Central memory CD8-positive, alpha-beta T cell (primary cell): ENCODE data around the gene HBM.
"Not testable (repeated sequence)": the region's sequence is repeated elsewhere in the genome, so short reads cannot be mapped to it uniquely, and the experiment has no call there.

ENCODE experiments used
- ATAC-seq: fragments of 150-1000 bp; cut with Tn5 transposase; replicated peaks from 2 replicates; pipeline ENCODE4 v1.10.0; 2022; ENCODE audit warnings: mild to moderate bottlenecking, moderate FRiP score, moderate number of reproducible peaks; ENCODE audit not compliant: poor library complexity, severe bottlenecking; ENCODE audit errors: extremely low read depth
- DNase-seq, 2 donors: peaks; one replicate each; pipeline ENCODE4 v3.0.0; 2021; ENCODE audit warnings: low spot score in 2 of 2
- H3K27ac Mint-ChIP-seq: one replicate; pipeline ENCODE4 v1.8.0; 2022; ENCODE audit warnings: low read depth, mild to moderate bottlenecking, moderate library complexity, mixed read lengths
- H3K27me3 Mint-ChIP-seq: one replicate; pipeline ENCODE4 v1.8.0; 2022; ENCODE audit warnings: mixed read lengths
- H3K36me3 Mint-ChIP-seq: one replicate; pipeline ENCODE4 v1.8.0; 2022; ENCODE audit warnings: mild to moderate bottlenecking, moderate library complexity, mixed read lengths; ENCODE audit not compliant: insufficient read depth
- H3K4me1 Mint-ChIP-seq: one replicate; pipeline ENCODE4 v1.8.0; 2022; ENCODE audit warnings: mixed read lengths
- H3K4me3 Mint-ChIP-seq: one replicate; pipeline ENCODE4 v1.8.0; 2022; ENCODE audit warnings: mild to moderate bottlenecking, moderate library complexity, mixed read lengths
- H3K9me3 Mint-ChIP-seq: one replicate; pipeline ENCODE4 v1.8.0; 2022; ENCODE audit warnings: mixed read lengths

HBM gene

DNA sequence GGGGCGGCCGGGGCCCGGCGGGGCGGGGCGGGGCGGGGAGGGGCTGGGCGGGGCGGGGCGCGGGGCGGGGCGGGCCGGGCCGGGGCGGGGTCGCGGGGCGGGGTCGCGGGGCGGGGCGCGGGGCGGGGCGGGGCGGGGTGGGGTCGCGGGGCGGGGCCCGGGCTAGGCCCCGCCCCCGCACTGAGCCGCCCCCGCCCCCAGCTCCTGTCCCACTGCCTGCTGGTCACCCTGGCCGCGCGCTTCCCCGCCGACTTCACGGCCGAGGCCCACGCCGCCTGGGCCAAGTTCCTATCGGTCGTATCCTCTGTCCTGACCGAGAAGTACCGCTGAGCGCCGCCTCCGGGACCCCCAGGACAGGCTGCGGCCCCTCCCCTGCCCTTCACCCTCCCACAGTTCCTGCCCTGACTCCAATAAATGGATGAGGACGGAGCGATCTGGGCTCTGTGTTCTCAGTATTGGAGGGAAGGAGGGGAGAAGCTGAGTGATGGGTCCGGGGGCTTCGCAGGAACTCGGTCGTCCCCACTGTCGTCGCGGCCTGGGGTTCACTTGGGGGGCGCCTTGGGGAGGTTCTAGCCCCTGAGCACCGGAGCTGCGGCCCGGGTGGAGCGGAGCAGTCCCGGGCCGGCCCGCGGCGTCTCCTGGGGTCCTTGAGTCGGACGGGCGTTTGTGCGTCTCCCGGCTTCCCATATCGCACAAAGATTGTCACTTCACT lies 795 bp upstream of the HBM start:
- H3K4me1 Mint-ChIP-seq: no peaks in the 10 kb centered on the region
- no peaks in the 10 kb centered on the region for H3K9me3 Mint-ChIP-seq
- DNase-seq (no peak), ATAC-seq (no peak)
- H3K36me3 Mint-ChIP-seq: peaks cover 5% of the 10 kb centered on the region
- H3K27me3 Mint-ChIP-seq: peaks cover 55% of the 10 kb centered on the region
- H3K27ac Mint-ChIP-seq: no peak overlapping the region
- peak overlapping the region; percentile 52 for H3K4me3 Mint-ChIP-seq

DNA sequence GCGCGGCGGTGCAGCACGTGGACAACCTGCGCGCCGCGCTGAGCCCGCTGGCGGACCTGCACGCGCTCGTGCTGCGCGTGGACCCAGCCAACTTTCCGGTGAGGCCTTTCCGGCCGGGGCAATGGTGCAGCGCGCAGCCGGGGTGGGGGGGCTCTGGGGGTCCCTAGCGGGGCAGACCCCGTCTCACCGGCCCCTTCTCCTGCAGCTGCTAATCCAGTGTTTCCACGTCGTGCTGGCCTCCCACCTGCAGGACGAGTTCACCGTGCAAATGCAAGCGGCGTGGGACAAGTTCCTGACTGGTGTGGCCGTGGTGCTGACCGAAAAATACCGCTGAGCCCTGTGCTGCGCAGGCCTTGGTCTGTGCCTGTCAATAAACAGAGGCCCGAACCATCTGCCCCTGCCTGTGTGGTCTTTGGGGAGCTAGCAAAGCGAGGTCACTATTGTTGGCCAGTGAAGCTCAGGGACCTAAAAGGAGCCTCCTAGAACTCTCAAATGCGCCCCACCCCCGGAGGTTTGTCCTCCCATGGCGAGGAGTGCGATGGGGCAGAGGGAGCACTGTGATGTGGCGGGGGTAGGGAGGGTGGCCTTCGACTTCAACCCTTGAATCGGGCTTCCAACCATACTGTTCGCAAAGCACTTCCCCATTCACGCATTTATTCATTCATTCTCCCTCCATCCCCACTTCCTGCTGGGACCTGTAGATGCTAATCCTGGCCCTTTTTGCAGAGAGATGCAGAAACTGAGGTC lies 770 bp downstream of the HBM start:
- DNase-seq: no peak
- Mint-ChIP-seq H3K4me3 (peak overlapping the region; percentile 57), H3K27ac (no peak overlapping the region), H3K27me3 (peaks cover 63% of the 10 kb centered on the region), H3K36me3 (peaks cover 5% of the 10 kb centered on the region), H3K9me3 (no peaks in the 10 kb centered on the region), H3K4me1 (no peaks in the 10 kb centered on the region)
- ATAC-seq: no peak

DNA sequence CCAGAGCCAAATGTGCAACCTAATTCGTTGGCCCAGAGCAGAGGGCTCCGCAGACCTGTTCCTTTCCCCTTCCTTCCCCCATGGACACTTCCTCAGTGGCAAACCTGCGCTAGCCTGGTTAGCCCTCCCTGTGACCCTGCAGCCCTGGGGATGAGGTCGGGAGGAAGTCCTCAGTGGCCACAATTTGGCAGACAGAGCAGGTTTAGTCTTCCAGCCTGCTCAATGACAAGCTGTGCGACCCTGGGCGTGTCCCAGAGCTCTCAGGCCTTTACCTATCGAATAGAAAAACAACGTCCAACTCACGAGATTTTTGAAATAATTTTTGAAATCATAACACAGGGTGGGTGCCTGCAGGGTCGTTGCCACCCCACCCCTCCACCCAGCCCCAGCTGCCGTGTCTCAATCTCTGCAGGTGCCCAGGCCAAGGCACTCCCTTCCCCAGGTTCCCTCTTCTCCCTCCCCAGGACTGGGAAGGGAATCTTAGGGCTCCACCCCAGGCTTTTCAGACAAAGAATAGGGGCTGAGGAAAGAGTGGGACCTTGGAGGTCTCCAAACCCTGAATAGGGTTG lies 1.4 kb downstream of the HBM start:
- Mint-ChIP-seq H3K27ac (no peak overlapping the region), H3K9me3 (no peaks in the 10 kb centered on the region), H3K36me3 (peaks cover 5% of the 10 kb centered on the region), H3K27me3 (peaks cover 63% of the 10 kb centered on the region), H3K4me1 (no peaks in the 10 kb centered on the region), H3K4me3 (peak overlapping the region; percentile 57)
- DNase-seq (no peak), ATAC-seq (no peak)

DNA sequence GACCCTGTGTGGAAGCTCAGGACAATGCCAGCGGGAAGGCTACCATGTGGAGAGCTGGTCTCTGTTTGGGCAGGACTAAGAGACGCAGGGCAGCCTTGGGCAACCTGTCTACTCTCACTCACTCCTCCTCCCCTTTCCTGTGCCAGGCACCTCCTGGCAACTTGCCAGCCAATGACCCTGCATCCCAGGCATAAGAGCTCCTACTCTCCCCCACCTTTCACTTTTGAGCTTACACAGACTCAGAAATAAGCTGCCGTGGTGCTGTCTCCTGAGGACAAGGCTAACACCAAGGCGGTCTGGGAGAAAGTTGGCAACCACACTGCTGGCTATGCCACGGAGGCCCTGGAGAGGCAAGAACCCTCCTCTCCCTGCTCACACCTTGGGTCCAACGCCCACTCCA lies 2.6 kb downstream of the HBM start:
- Mint-ChIP-seq H3K27me3 (peaks cover 62% of the 10 kb centered on the region), H3K36me3 (peaks cover 4% of the 10 kb centered on the region), H3K9me3 (no peaks in the 10 kb centered on the region), H3K4me3 (no peak overlapping the region), H3K4me1 (no peaks in the 10 kb centered on the region), H3K27ac (no peak overlapping the region)
- DNase-seq: no peak
- ATAC-seq: no peak

DNA sequence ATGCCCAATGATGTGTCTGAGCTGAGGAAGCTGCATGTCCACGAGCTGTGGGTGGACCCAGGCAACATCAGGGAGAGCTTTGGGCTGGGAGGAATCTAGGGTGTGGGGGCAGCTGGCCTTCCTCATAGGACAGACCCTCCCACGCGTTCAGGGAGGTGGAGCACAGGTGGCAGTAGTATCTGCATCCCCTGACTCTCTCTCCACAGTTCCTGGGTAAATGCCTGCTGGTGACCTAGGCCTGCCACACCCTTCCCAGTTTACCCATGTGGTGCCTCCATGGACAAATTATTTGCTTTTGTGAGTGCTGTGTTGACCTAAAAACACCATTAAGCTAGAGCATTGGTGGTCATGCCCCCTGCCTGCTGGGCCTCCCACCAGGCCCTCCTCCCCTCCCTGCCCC lies 3.2 kb downstream of the HBM start:
- Mint-ChIP-seq H3K9me3 (no peaks in the 10 kb centered on the region), H3K27me3 (peaks cover 67% of the 10 kb centered on the region), H3K27ac (no peak overlapping the region), H3K36me3 (peaks cover 4% of the 10 kb centered on the region), H3K4me1 (no peaks in the 10 kb centered on the region), H3K4me3 (no peak overlapping the region)
- ATAC-seq (no peak), DNase-seq (no peak)

DNA sequence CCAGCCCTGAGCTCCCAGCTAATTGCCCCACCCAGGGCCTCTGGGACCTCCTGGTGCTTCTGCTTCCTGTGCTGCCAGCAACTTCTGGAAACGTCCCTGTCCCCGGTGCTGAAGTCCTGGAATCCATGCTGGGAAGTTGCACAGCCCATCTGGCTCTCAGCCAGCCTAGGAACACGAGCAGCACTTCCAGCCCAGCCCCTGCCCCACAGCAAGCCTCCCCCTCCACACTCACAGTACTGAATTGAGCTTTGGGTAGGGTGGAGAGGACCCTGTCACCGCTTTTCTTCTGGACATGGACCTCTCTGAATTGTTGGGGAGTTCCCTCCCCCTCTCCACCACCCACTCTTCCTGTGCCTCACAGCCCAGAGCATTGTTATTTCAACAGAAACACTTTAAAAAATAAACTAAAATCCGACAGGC lies 4.3 kb downstream of the HBM start:
- H3K27me3 Mint-ChIP-seq: peaks cover 78% of the 10 kb centered on the region
- not testable (repeated sequence) for H3K36me3 Mint-ChIP-seq, ATAC-seq, DNase-seq, H3K9me3 Mint-ChIP-seq, H3K27ac Mint-ChIP-seq, H3K4me3 Mint-ChIP-seq, H3K4me1 Mint-ChIP-seq

DNA sequence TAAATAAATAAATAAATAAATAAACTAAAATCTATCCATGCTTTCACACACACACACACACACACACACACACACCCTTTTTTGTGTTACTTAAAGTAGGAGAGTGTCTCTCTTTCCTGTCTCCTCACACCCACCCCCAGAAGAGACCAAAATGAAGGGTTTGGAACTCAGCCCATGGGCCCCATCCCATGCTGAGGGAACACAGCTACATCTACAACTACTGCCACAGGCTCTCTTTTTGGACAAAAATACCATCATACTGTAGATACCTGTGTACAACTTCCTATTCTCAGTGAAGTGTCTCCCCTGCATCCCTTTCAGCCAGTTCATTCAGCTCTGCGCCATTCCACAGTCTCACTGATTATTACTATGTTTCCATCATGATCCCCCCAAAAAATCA lies 5.0 kb downstream of the HBM start:
- ATAC-seq (no peak), DNase-seq (no peak)
- peaks cover 85% of the 10 kb centered on the region for H3K27me3 Mint-ChIP-seq
- no peak overlapping the region for H3K27ac Mint-ChIP-seq
- no peaks in the 10 kb centered on the region for H3K9me3 Mint-ChIP-seq
- peaks cover 4% of the 10 kb centered on the region for H3K36me3 Mint-ChIP-seq
- H3K4me3 Mint-ChIP-seq: no peak overlapping the region
- no peaks in the 10 kb centered on the region for H3K4me1 Mint-ChIP-seq

DNA sequence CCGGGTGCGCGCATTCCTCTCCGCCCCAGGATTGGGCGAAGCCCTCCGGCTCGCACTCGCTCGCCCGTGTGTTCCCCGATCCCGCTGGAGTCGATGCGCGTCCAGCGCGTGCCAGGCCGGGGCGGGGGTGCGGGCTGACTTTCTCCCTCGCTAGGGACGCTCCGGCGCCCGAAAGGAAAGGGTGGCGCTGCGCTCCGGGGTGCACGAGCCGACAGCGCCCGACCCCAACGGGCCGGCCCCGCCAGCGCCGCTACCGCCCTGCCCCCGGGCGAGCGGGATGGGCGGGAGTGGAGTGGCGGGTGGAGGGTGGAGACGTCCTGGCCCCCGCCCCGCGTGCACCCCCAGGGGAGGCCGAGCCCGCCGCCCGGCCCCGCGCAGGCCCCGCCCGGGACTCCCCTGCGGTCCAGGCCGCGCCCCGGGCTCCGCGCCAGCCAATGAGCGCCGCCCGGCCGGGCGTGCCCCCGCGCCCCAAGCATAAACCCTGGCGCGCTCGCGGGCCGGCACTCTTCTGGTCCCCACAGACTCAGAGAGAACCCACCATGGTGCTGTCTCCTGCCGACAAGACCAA lies 6.7 kb downstream of the HBM start, which contains the start of gene HBA2:
TSS of gene HBA2 (plus strand) at position 503 of the 568 bp plus-strand sequence. CDS start at position 540, 37 bp downstream.
- DNase-seq, H3K9me3 Mint-ChIP-seq, H3K4me1 Mint-ChIP-seq, H3K27ac Mint-ChIP-seq, H3K36me3 Mint-ChIP-seq: not testable (repeated sequence)
- peaks cover 79% of the 10 kb centered on the region for H3K27me3 Mint-ChIP-seq
- ATAC-seq: peak; percentile 26
- peak within 1 kb of the TSS; percentile 32 for H3K4me3 Mint-ChIP-seq

DNA sequence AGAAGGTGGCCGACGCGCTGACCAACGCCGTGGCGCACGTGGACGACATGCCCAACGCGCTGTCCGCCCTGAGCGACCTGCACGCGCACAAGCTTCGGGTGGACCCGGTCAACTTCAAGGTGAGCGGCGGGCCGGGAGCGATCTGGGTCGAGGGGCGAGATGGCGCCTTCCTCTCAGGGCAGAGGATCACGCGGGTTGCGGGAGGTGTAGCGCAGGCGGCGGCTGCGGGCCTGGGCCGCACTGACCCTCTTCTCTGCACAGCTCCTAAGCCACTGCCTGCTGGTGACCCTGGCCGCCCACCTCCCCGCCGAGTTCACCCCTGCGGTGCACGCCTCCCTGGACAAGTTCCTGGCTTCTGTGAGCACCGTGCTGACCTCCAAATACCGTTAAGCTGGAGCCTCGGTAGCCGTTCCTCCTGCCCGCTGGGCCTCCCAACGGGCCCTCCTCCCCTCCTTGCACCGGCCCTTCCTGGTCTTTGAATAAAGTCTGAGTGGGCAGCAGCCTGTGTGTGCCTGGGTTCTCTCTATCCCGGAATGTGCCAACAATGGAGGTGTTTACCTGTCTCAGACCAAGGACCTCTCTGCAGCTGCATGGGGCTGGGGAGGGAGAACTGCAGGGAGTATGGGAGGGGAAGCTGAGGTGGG lies 7.6 kb downstream of the HBM start:
- H3K4me1 Mint-ChIP-seq, H3K9me3 Mint-ChIP-seq, H3K27ac Mint-ChIP-seq, ATAC-seq, H3K36me3 Mint-ChIP-seq, DNase-seq: not testable (repeated sequence)
- Mint-ChIP-seq H3K27me3 (peaks cover 79% of the 10 kb centered on the region), H3K4me3 (peak overlapping the region; percentile 32)

DNA sequence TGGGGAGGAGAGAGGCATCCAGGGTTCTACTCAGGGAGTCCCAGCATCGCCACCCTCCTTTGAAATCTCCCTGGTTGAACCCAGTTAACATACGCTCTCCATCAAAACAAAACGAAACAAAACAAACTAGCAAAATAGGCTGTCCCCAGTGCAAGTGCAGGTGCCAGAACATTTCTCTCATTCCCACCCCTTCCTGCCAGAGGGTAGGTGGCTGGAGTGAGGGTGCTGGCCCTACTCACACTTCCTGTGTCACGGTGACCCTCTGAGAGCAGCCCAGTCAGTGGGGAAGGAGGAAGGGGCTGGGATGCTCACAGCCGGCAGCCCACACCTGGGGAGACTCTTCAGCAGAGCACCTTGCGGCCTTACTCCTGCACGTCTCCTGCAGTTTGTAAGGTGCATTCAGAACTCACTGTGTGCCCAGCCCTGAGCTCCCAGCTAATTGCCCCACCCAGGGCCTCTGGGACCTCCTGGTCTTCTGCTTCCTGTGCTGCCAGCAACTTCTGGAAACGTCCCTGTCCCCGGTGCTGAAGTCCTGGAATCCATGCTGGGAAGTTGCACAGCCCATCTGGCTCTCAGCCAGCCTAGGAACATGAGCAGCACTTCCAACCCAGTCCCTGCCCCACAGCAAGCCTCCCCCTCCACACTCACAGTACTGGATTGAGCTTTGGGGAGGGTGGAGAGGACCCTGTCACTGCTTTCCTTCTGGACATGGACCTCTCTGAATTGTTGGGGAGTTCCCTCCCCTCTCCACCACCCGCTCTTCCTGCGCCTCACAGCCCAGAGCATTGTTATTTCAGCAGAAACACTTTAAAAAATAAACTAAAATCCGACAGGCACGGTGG lies 8.4 kb downstream of the HBM start:
- not testable (repeated sequence) for H3K36me3 Mint-ChIP-seq, H3K9me3 Mint-ChIP-seq, H3K4me1 Mint-ChIP-seq, ATAC-seq, DNase-seq, H3K27ac Mint-ChIP-seq
- peaks cover 74% of the 10 kb centered on the region for H3K27me3 Mint-ChIP-seq
- peak overlapping the region; percentile 38 for H3K4me3 Mint-ChIP-seq

DNA sequence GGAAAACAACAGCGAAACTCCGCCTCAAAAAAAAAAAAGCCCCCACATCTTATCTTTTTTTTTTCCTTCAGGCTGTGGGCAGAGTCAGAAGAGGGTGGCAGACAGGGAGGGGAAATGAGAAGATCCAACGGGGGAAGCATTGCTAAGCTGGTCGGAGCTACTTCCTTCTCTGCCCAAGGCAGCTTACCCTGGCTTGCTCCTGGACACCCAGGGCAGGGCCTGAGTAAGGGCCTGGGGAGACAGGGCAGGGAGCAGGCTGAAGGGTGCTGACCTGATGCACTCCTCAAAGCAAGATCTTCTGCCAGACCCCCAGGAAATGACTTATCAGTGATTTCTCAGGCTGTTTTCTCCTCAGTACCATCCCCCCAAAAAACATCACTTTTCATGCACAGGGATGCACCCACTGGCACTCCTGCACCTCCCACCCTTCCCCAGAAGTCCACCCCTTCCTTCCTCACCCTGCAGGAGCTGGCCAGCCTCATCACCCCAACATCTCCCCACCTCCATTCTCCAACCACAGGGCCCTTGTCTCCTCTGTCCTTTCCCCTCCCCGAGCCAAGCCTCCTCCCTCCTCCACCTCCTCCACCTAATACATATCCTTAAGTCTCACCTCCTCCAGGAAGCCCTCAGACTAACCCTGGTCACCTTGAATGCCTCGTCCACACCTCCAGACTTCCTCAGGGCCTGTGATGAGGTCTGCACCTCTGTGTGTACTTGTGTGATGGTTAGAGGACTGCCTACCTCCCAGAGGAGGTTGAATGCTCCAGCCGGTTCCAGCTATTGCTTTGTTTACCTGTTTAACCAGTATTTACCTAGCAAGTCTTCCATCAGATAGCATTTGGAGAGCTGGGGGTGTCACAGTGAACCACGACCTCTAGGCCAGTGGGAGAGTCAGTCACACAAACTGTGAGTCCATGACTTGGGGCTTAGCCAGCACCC lies 9.5 kb downstream of the HBM start:
- no peaks in the 10 kb centered on the region for H3K9me3 Mint-ChIP-seq
- ATAC-seq (no peak), DNase-seq (no peak)
- peaks cover 63% of the 10 kb centered on the region for H3K27me3 Mint-ChIP-seq
- no peaks in the 10 kb centered on the region for H3K4me1 Mint-ChIP-seq
- H3K27ac Mint-ChIP-seq: no peak overlapping the region
- no peaks in the 10 kb centered on the region for H3K36me3 Mint-ChIP-seq
- H3K4me3 Mint-ChIP-seq: peak overlapping the region; percentile 38
